ENCODE data around the gene GUSB. TPM values are rescaled to one million over a fixed set of nuclear protein-coding genes. Genes with fewer than 3 reads are reported as not detected.
"Not testable (repeated sequence)": the region's sequence is repeated elsewhere in the genome, so short reads cannot be mapped to it uniquely, and the experiment has no call there.

The GUSB gene
- total RNA-seq, 1 donor from 2014 or later = 51.9 TPM

DNA sequence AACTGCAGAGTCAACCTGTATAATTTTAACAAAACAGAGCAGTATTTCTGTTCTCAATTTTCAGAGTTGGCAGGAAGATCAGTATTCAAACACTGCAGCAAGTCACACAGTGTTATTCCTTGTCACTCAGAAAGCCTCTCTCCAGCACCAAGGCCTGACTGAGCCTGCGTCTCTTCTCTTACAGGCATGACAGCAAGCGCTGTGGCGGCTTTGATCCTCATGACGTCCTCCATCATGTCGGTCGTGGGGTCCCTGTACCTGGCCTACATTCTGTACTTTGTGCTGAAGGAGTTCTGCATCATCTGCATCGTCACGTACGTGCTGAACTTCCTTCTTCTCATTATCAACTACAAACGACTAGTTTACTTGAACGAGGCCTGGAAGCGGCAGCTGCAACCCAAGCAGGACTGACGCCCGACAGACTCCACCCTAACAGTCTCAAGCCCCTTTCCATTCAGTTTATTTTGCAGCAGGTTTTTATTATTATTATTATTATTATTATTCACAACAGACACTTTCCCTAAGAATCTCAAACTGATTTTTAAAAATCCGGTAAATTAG, 28.0 kb downstream of the GUSB start:
- DNase-seq (ENCODE audit: low read depth, low spot score) = no peak
- no peak overlapping the region for H3K27ac Mint-ChIP-seq (ENCODE audit: unreplicated experiment)

GRCh38 chr7:65953001-65953720, 28.9 kb downstream of the GUSB start:
- TF ChIP-seq, protein P1, sequence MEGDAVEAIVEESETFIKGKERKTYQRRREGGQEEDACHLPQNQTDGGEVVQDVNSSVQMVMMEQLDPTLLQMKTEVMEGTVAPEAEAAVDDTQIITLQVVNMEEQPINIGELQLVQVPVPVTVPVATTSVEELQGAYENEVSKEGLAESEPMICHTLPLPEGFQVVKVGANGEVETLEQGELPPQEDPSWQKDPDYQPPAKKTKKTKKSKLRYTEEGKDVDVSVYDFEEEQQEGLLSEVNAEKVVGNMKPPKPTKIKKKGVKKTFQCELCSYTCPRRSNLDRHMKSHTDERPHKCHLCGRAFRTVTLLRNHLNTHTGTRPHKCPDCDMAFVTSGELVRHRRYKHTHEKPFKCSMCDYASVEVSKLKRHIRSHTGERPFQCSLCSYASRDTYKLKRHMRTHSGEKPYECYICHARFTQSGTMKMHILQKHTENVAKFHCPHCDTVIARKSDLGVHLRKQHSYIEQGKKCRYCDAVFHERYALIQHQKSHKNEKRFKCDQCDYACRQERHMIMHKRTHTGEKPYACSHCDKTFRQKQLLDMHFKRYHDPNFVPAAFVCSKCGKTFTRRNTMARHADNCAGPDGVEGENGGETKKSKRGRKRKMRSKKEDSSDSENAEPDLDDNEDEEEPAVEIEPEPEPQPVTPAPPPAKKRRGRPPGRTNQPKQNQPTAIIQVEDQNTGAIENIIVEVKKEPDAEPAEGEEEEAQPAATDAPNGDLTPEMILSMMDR (conservative IDR thresholded peaks at IDR 0.05) = no peak
- H3K27ac Mint-ChIP-seq (ENCODE audit: unreplicated experiment) = no peak overlapping the region
- H3K27me3 Mint-ChIP-seq (ENCODE audit: low read depth) = no peaks in the 10 kb centered on the region
- H3K4me3 Mint-ChIP-seq = no peak overlapping the region
- no peak for DNase-seq (ENCODE audit: low read depth, low spot score)
- H3K36me3 Mint-ChIP-seq (ENCODE audit: low read depth) = peaks cover 4% of the 10 kb centered on the region
- no peaks in the 10 kb centered on the region for H3K4me1 Mint-ChIP-seq
- H3K9me3 Mint-ChIP-seq = no peaks in the 10 kb centered on the region

More for the DNA sequence above, 28.0 kb downstream of the GUSB start:
- Mint-ChIP-seq H3K4me3 (no peak overlapping the region), H3K36me3 (ENCODE audit: low read depth) (peaks cover 4% of the 10 kb centered on the region), H3K4me1 (no peaks in the 10 kb centered on the region), H3K9me3 (no peaks in the 10 kb centered on the region), H3K27me3 (ENCODE audit: low read depth) (no peaks in the 10 kb centered on the region)
- TF ChIP-seq, protein P1 (conservative IDR thresholded peaks at IDR 0.05) = no peak

GRCh38 chr7:65951837-65952578, 30.0 kb downstream of the GUSB start:
- H3K4me3 Mint-ChIP-seq = no peak overlapping the region
- no peaks in the 10 kb centered on the region for H3K4me1 Mint-ChIP-seq
- TF ChIP-seq, protein P1 (conservative IDR thresholded peaks at IDR 0.05) = no peak
- H3K36me3 Mint-ChIP-seq (ENCODE audit: low read depth) = peaks cover 4% of the 10 kb centered on the region
- H3K9me3 Mint-ChIP-seq = no peaks in the 10 kb centered on the region
- no peak overlapping the region for H3K27ac Mint-ChIP-seq (ENCODE audit: unreplicated experiment)
- H3K27me3 Mint-ChIP-seq (ENCODE audit: low read depth) = no peaks in the 10 kb centered on the region
- no peak for DNase-seq (ENCODE audit: low read depth, low spot score)

- no peak for DNase-seq (ENCODE audit: low read depth, low spot score)
- H3K9me3 Mint-ChIP-seq = no peaks in the 10 kb centered on the region
- H3K4me3 Mint-ChIP-seq = no peak overlapping the region
- H3K4me1 Mint-ChIP-seq = no peaks in the 10 kb centered on the region
- H3K36me3 Mint-ChIP-seq (ENCODE audit: low read depth) = no peaks in the 10 kb centered on the region
- no peak overlapping the region for H3K27ac Mint-ChIP-seq (ENCODE audit: unreplicated experiment)
- TF ChIP-seq, protein P1 (conservative IDR thresholded peaks at IDR 0.05) = no peak
- H3K27me3 Mint-ChIP-seq (ENCODE audit: low read depth) = no peaks in the 10 kb centered on the region
These were observed 35.1 kb downstream of the GUSB start for GRCh38 chr7:65946904-65947303.

GRCh38 chr7:65945787-65946186, 36.2 kb downstream of the GUSB start:
- not testable (repeated sequence) for H3K27ac Mint-ChIP-seq (ENCODE audit: unreplicated experiment); H3K27me3 Mint-ChIP-seq (ENCODE audit: low read depth); H3K36me3 Mint-ChIP-seq (ENCODE audit: low read depth); H3K9me3 Mint-ChIP-seq; H3K4me3 Mint-ChIP-seq; H3K4me1 Mint-ChIP-seq; DNase-seq (ENCODE audit: low read depth, low spot score)
